Embryonic facial prominence (tissue), 1 donor: ENCODE data around the gene TMCC3.
"Not testable (repeated sequence)": the region's sequence is repeated elsewhere in the genome, so short reads cannot be mapped to it uniquely, and the experiment has no call there.

Source experiments
- DNase-seq: peaks from one replicate; pipeline ENCODE4 v3.0.0-alpha.2; 2016; ENCODE audit errors: extremely low spot score

Gene TMCC3, protein sequence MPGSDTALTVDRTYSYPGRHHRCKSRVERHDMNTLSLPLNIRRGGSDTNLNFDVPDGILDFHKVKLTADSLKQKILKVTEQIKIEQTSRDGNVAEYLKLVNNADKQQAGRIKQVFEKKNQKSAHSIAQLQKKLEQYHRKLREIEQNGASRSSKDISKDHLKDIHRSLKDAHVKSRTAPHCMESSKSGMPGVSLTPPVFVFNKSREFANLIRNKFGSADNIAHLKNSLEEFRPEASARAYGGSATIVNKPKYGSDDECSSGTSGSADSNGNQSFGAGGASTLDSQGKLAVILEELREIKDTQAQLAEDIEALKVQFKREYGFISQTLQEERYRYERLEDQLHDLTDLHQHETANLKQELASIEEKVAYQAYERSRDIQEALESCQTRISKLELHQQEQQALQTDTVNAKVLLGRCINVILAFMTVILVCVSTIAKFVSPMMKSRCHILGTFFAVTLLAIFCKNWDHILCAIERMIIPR

DNA sequence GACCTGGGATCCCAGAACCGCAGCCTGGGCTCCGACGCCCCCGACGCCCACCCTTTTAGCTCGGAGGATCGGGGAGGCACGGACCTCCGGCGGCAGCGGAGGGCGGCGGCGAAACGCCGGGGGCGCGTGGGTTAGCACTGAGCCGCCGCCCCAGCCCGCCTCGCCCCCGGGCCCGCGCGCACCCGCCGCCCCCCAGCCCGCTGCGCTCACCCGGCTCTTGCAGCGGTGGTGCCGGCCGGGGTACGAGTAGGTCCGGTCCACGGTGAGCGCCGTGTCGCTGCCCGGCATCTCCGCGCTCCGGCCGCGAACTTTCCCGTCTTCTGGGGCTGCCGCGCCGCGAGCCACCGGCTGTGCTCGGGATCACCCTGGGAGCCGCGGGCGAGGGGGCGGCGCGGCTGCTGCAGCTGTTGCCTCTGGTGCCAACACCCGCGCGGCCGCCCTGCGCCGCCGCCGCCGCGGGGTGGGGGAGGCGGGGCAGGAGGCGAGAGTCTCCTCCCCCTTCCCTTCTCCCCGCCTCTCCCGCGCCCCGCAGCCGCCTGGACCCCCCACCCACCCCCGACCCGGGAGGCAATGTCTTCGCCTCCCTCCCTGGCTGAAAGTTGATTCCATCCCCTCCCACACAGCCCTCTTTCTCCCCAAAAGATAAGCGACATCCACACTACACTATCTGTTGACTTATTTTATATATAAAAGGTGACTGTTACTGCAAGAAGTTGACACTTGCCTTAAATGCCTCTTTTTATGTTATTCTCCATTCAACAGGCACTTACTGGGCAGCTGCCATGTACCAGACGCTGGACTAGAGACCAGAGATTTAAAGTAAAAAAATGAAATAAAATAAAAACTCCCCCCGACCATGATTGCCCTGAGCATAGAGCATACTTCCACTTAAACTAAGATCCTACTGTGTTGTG lies at the start of gene TMCC3:
TMCC3 (minus strand) TSS at position 415 of the 914 bp plus-strand sequence; CDS start at position 288, 127 bp downstream.
- no peak for DNase-seq

DNA sequence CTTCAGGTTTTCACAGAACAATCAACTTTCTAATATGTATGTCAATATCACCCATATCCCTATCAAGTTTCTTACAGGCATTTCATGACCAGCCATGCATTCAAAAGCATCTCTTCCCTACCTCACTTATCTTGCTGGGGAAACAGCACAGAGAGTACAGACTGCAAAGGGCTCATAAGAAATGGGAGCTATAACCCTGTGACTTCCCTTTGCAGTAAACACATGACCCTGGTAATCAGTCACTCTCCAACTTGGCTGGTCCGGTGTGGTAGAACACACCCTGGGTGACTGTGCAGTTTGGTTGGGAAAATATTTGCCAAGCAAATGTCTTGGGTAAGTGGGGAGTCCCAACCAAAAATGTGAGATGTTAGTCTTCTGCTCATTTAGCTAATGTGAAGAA lies 49.4 kb upstream of the TMCC3 start:
- no peak for DNase-seq

DNA sequence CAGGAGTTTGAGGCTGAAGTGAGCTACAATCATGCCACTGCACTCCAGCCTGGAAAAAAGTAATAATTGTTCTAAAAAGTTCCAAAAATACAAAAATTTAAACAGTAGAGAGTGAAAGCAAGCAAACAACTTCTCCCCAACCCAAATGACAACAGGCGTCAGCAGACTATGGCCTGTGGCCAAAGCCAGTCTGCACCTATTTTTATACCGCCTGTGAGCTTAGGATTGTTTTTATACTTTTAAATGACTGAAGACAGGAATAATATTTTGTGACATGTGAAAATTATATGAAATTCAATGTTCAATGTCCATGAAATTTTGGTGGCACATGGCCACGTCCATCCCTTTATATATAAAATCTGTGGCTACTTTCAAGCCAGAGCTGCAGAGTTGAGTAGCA lies 48.2 kb upstream of the TMCC3 start:
- no peak for DNase-seq

DNA sequence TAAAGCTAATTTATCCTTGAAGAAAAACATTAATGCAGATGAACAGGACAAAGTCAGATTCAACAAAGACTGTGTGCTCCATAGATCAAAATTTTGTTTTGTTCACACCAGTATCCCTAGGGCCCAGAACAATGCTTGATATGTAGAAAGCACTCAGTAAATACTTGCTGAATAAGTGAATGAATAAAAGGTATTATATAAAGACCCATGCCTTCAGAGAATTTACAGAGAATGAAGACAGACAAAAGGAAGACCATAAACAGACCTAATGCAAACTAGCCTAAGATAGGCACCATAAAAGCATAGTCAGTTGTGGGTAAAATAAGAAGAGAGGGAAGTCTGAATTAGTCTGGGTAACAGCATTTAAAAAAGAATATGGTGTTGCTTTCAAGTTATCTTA lies 47.3 kb upstream of the TMCC3 start:
- no peak for DNase-seq

DNA sequence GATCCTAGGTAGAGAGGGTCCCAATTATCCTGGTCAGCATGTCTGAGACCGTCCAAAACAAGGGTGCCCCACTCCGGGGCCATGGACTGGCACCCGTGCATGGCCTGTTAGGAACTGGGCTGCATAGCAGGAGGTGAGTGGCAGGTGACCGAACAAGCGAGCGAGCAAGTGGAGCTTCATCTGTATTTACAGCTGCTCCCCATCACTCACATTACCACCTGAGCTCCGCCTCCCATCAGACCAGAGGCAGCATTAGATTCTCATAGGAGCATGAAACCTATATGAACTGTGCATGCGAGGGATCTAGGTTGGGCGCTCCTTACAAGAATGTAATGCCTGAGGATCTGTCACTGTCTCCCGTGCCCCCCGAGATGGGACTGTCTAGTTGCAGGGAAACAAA lies 44.4 kb upstream of the TMCC3 start:
- DNase-seq, result no peak

DNA sequence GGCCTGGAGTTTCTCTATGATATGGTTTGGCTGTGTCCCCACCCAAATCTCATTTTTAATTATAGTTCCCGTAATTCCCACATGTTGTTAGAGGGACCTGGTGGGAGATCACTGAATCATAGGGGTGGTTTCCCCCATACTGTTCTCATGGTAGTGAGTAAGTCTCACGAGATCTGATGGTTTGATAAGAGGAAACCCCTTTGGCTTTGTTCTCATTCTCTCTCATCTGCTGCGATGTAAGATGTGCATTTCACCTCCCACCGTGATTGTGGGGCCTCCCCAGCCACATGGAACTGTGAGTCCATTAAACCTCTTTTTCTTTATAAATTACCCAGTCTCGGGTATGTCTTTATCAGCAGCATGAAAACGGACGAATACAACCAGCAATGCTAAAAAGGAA lies 42.5 kb upstream of the TMCC3 start:
- DNase-seq, result not testable (repeated sequence)

DNA sequence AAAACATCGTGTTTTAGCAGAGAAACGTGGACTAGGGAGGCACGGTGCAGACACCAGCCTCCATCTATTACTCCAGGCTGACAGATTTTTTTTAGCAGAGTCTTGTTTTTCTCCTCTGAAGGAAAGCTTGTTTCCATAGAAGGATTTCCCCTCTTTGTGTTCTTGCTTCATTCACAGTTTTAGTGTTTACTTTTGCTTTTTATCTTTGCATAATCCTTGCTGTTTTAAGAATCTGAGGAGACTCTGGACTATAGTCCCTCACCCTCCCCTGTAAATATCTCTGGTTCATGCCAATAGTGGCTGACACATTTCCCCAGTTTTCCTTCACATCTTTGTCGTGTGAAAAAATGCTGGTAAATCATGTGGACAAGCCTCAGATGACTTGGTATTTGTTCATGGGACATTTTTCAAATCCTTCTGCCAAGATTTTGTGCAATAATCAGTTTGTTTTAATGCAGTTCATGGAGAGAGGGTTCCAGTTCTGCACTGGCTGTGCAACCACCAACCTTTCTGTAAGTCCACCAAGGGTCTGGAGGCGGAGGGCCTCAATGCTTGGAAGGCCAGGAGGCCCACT lies 39.9 kb upstream of the TMCC3 start:
- DNase-seq, result no peak

DNA sequence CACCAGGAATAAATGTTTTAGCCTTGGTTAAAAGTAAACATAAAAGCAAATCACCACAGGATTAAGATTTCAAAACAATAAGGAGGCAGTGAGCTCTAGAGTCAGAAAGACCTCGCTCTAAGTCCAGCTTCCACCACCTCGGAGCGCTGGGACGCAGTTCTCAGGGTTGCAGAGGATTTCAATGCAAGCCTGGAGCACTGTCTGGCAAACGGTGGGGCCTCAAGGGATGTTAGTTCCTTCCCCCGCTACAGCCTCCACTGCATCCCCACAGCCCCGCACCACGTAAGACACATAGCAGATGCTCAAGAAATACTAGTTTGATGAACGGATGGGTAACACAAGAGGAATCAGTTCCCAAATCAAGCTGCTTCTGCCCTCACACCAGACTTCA lies 39.3 kb upstream of the TMCC3 start:
- no peak for DNase-seq

DNA sequence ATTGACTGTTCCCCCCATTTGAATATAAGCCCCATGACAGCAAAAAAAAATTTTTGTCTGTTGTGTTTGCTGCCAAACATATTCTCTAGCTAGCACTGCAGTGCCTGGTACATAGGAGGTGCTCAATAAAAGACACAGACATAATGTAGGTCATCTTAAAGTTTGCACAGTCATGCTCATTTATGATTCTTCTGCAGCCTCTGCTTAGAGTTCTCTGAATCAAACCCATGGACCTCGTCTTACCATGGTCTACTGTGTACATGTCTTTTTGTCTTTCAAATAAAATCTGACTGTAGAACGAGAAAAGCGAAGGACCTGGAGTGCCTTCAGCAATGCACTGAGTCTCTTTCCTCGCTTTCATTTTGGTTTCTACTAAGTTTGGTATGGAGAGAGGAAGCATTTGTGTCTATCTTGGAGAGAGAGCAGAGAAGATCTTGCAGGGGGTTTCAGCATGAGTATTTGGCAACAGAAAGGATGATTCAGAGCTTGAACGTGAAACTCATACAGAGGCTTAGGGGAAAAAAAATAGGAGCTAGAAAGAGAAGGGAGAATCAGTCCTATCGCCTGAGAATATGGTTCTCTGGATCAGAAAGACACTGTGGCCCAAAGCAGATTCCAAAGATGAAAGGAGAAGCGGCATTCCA lies 38.8 kb upstream of the TMCC3 start:
- no peak for DNase-seq

DNA sequence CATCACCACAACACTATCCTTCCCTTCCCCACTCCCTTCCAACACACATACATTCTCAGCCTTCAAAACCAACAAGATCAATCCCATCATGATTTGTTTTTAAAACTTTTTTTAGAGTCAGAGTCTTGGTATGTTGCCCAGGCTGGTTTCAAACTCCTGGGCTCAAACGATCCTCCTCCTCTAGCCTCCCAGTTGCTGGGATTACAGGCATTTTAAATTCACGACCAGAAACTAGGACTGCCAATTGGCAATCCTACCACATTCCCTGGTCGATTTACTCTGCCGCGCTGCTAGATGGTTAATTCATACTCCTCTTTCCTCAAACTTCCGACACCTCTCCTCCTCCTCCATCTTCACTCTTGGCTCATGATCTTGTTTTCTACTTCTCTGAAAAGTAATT lies 37.5 kb upstream of the TMCC3 start:
- DNase-seq, result no peak

DNA sequence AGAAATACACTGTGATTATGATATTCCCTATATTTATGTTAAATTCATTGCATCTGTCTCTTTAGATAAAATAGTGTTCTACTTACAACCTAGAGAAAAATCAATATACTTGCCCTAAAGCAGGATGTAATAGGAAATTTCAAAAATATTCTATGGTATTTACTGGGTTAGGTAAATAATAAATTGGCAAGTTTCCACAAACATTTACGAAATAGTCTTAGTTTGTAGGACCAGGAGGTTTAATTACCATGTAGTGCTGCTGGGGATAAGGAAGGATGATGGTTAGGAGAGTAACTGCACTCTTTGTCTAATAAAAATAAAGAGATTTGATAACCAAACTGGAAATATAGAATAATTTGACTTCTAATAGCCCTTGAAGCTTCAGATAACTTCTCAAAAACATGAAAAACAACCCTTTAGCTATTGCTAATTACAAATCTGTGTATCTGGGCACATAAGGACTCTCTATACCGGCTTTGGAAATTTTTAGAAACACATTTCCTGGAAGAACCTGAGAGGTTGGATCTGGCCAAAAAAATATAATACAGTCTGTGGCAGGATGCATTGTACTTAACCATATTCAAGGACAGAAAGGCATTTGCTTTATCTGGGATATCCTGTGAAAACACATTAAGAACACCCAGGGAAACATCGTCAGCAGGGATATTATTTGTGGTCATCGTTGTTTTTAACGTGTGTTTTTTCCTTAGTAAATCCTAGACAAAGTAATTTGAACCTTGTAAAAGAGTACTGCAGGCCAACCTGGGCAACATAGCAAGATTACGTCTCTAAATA lies 36.7 kb upstream of the TMCC3 start:
- no peak for DNase-seq

DNA sequence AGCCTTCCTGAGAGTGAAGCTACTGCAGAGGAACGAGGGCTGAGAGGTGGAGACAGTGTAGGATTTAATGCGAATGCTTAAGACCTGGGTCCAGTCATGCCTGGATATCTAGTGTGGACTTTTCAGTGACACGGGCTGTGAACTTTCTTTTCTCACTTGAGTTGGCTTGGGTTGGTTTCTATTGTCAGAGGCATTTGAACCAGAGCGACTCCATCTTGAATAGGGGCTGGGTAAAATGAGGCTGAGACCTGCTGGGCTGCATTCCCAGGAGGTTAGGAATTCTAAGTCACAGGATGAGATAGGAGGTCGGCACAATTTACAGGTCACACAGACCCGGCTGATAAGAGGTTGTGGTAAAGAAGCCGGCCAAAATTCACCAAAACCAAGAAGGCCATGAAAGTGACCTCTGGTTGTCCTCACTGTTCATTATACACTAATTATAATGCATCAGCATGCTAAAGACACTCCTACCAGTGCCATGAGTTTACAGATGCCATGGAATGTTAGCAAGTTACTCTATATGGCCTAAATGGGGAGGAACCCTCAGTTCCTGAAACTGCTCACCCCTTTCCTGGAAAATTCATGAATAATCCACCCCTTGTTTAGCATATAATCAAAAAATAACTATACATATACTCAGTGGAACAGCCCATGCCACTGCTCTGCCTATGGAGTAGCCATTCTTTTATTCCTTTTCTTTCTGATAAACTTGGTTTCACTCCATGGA lies 34.2 kb upstream of the TMCC3 start:
- DNase-seq, result no peak

DNA sequence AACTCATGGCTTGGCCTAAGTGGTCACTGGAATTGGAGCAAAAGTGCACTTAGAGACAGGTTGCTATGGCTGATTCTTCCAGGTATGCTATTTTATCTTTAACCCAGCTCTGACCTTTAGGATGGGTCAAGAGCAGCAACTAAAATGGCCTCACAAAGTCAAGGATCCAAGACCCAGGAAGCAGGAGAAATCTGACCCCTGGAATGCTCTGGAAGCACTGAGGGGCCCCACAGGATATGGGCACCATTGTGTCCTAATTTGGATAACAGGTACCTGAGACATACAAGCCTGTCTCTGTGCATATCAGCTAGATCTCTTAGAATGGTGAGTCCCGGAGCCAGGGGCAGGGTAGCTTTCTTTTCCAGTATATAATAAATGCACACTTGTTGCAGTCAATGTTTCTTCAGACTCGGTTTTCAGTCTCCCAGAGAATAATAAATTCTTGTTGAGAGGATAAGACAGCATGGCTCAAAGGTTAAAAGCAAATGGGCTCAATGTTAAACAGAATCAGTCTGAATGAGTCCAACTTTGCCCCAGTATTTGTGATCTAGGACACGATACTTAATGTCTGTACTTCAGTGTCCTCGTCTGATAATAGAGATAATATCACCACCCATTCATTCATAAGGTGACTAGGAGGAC lies 29.3 kb upstream of the TMCC3 start:
- no peak for DNase-seq

DNA sequence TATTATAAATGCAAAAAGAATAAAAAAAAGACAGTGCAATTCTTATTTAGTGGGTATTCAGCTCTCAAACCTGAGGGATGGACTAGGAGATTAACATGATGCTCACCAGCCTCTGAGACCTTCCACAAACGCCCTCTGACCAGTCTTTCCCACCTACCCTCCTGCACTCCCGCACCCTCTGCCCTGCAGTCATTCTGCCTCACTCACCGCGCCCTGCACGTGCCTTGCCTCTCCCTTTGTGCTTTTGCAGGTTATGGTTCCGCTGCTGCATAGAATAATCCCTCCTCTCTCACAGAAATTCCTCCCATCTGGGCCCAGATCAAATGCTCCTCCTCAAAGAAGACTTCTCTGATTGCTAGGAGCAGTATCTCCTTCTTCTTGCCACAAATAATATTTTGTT lies 28.5 kb upstream of the TMCC3 start:
- DNase-seq, result no peak

DNA sequence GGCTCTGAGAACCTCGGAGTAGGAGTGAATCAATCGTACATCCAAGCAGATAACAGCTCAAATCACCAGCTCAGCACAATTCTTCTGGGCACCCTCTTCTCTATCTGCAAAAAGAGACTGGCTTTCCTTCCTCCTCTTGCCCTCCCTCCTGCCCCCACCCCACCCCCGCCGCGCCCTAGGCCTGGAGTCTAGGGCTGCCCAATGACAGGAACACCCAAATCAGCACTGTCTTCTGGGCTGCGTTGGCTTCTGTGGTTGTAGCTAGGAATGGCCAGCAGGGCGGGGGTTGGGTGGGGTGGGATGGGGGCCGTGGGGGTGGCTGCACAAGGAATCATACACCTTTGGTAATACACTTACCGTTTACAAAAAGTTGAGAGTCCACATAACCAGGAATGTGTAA lies 28.0 kb upstream of the TMCC3 start:
- no peak for DNase-seq

DNA sequence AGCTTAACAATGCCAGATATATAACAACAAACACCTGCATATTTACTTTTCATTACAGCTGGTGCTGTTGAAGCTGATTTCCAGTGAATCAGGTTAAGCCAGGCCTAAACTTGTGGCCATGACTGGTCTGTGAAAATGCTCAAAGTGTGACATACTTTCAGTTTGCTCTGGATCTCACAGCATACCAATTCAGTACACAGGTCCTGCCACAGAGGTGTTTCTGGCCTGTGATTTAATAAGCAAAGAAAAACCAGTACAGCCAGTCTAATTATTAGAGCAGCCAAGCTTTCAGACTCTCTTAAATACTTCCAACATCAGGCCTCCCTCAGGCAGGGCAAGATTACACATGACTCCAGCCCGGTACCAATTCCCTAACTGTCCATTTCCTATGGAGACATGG lies 27.4 kb upstream of the TMCC3 start:
- no peak for DNase-seq

DNA sequence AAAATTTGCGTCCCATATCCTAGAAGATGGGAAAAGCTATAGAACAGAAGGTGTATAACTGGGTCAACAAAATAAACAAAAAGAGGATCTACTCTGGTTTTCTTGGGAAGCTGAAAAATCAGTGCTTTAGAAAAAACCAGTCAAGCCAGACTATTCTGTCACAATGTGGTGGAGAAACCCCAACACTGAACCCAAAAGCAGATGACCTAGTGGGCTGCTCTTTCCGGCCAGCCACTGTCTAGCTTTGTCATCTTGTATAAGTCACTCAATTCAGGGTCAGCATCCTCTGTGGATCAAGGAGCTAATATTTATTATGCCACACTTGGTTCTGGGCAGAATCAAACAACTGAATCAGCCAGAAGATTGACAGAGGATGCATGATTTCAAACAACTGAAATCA lies 26.6 kb upstream of the TMCC3 start:
- DNase-seq, result no peak

DNA sequence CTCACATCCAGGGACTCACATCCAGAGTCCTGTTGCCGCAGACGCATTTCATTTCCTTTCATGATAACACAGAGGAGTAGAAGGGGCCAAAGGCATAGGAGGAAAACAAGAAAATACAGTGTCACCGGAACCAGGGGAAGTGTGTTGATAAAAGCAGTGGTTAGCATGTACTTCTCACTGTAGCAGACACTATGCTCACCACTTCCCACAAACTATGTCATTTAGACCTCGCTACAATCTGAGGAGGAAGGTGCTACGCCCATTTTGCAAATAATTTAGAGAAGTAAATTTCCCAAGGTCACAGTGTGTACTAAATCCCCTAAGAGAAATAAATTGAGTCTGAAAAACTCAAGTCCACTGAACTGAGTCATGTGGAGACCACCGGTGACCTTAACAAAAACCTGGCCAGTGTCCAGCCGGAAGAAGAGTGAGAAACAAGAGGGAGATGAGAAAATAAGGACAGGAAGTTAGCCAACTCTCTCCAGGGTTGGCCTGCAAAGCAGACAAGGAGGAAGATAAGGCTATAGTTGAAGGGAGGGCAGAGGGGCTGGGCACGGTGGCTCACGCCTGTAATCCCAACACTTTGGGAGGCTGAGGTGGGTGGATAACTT lies 25.8 kb upstream of the TMCC3 start:
- DNase-seq, result no peak

DNA sequence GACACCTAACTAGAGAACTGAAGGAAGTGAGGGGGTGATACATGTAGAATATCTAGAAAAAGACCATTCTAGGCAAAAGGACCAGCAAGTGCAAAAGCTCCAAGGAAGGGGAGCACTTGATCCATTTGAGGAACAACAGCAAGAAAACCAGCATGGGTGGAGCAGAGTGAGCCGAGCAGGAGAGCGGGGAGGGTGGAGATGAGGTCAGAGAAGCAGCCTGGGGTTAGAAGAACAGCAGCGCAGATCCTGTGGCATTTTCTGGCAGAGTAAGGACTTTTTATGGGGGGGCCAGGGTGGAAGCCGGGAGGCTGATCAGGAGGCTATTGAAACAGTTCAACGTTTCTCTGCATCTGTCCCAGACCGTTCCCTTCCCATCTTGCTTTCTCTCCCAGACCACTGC lies 24.5 kb upstream of the TMCC3 start:
- no peak for DNase-seq

DNA sequence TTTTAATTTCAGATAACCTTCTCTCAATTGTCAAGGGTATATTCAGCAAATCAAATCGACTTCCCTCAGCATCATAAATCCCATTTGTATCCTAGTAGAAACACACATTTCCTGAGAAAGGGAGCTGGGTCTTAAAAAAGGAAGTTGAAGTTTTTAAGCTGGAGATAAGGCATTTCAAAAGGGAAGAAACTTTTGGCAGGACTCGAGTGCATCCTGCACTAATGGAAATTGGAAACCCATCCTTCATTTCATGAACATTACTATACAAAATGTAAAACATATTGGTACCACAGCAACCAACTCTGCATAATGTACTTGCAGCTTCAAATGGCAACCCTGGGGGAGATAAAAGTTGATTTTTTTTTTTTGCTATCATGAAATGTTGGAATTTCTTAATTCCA lies 23.7 kb upstream of the TMCC3 start:
- DNase-seq, result no peak
